GM12878 (cell line): ENCODE results near the gene TXNL4A. TPM values are rescaled to one million over a fixed set of nuclear protein-coding genes. Genes with fewer than 3 reads are reported as not detected.

ENCODE experiments used
- BCL3 ChIP-seq: IDR thresholded peaks from 2 replicates; pipeline ENCODE4 v1.6.1; 2011; ENCODE audit warnings: borderline replicate concordance, low read depth, mild to moderate bottlenecking, moderate library complexity, low read length; ENCODE audit not compliant: insufficient read depth, poor library complexity, severe bottlenecking
- BHLHE40 ChIP-seq, 2 experiments: fragments of 450-650 bp in 1 of 2; IDR thresholded peaks; 2 replicates each; pipeline ENCODE4 v1.6.1; 2011 to 2017; ENCODE audit warnings: low read depth in 2 of 2, borderline replicate concordance in 1 of 2, improper control_type of control experiment in 1 of 2, low read length in 1 of 2, mild to moderate bottlenecking in 1 of 2
- CBX5 ChIP-seq: sonication (generic); IDR thresholded peaks from 2 replicates; pipeline ENCODE4 v1.6.1; 2016; ENCODE audit warnings: low read depth, moderate library complexity, mild to moderate bottlenecking, inconsistent platforms
- HCFC1 ChIP-seq: fragments of 150-350 bp; IDR thresholded peaks from 2 replicates; pipeline ENCODE4 v1.6.1; 2014; ENCODE audit warnings: low read length
- MXI1 ChIP-seq: fragments of 150-350 bp; IDR thresholded peaks from 2 replicates; pipeline ENCODE4 v1.6.1; 2011; ENCODE audit warnings: low read depth, mild to moderate bottlenecking, inconsistent platforms, low read length, improper control_type of control experiment
- TAF1 ChIP-seq: IDR thresholded peaks from 2 replicates; pipeline ENCODE4 v1.6.1; 2011; ENCODE audit warnings: mild to moderate bottlenecking, low read depth, low read length, borderline replicate concordance
- YY1 ChIP-seq: IDR thresholded peaks from 2 replicates; pipeline ENCODE4 v1.6.1; 2011; ENCODE audit warnings: low read depth, mild to moderate bottlenecking, low read length
- polyA plus RNA-seq, 11 experiments: library from polyadenylated mRNA; depleted of rRNA in 4 of 11; unstranded in 6 of 11; stranded (reverse) in 5 of 11; fragments of >200 nt; fragmentation: Nextera tagmentation in 4 of 11; fragmentation: Illumina TruSeq in 1 of 11; extraction: Ambion mirVana in 4 of 11; extraction: Trizol in 1 of 11; gene quantifications; 1 replicate in 1 of 11; 2 replicates in 10 of 11; pipeline versions ENCODE4 v1.2.1 to v1.2.3, GENCODE V29; 2011 to 2016; ENCODE audit warnings: inconsistent platforms in 2 of 11, missing spikeins in 2 of 11, low read depth in 1 of 11
- total RNA-seq, 4 experiments: library from RNA; depleted of rRNA in 3 of 4; stranded (reverse); fragments of >200 nt in 3 of 4; fragmentation: Illumina TruSeq in 1 of 4; extraction: Trizol in 1 of 4; gene quantifications; 2 replicates each; pipeline versions ENCODE4 v1.2.1 to v1.2.3, GENCODE V29; 2013 to 2021
- TF ChIP-seq, protein P1 (sequence below): fragments of 450-650 bp; IDR thresholded peaks from 2 replicates; pipeline ENCODE4 v1.6.1; 2016; ENCODE audit warnings: mild to moderate bottlenecking

Gene TXNL4A
- total and polyA plus RNA-seq, 10 of the 15 experiments (the other 5 are each of a cell fraction or from before 2014, with no cell fraction given), result 38.4 to 329 (median 128) TPM

DNA sequence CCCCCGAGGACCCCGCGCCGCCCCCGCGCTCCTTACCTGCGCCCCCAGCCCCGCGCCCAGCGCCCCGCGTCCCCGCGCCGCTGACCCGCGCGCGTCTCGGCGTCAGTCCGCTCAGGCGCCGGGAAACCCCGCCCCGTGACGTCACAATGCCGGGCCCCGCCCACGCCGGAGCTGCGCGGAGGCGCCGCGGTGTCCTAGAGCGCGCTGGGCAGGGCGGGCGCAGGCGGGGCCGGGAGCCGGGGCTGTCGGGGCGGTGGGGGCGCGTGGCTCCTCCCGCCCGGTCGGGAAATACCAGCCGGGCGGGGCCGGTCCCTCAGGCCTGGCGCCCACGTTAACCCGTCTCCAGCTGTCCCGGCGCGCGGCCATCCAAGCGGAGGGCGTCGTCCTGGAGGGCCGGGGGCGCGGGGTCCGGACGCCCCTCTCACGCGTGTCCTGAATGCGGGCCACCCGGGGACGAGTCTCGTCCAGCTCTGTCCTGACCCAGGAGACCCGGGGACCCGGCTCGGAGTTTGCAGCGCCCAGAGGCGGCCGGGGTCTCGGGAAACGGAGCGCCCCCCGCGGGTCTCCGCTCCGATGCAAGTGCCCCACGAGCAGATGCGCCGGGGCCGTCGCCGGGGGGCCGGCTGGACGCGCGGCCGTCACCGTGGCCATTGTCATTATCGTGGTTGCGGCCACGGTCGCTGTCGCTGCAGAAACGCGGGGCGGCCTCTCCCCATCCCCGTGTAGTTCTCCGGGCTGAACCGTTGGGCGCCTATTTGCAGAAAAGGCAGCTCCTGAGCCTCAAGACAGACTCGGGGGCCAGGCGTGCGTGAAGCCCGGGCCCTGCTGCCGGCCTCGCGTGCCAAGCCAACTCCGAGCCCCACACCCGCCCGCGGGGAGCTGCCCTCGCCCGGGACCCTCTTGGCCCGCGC lies 36.6 kb downstream of the TXNL4A start, which contains the start of gene SLC66A2 (continued):
- peak in 1 of 2 experiments; percentile 72; a peak in 2 of 4 replicates for TF ChIP-seq BHLHE40 (IDR thresholded peaks at IDR 0.05; ENCODE audit: borderline replicate concordance in 1 of 2, low read depth in 2 of 2, low read length in 1 of 2)
- TF ChIP-seq BCL3, result peak; percentile 54
- TF ChIP-seq HCFC1, result no peak
- TF ChIP-seq, protein P1, sequence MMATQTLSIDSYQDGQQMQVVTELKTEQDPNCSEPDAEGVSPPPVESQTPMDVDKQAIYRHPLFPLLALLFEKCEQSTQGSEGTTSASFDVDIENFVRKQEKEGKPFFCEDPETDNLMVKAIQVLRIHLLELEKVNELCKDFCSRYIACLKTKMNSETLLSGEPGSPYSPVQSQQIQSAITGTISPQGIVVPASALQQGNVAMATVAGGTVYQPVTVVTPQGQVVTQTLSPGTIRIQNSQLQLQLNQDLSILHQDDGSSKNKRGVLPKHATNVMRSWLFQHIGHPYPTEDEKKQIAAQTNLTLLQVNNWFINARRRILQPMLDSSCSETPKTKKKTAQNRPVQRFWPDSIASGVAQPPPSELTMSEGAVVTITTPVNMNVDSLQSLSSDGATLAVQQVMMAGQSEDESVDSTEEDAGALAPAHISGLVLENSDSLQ, result no peak
- TF ChIP-seq YY1, result peak; percentile 62; the same call in 1 of the 2 replicates
- TF ChIP-seq CBX5, result 0 out of 2 replicates have a peak, but pooled peaks have one; percentile 7
- peak; percentile 58; the same call in 1 of the 2 replicates for TF ChIP-seq TAF1
- 0 out of 2 replicates have a peak, but pooled peaks have one; percentile 41 for TF ChIP-seq MXI1
